GM21367 (cell line): ENCODE measurements around the gene PRDM16.
"Not testable (repeated sequence)": the region's sequence is repeated elsewhere in the genome, so short reads cannot be mapped to it uniquely, and the experiment has no call there.

Experiments
- ATAC-seq: cut with Tn5 transposase; IDR thresholded peaks from one replicate; pipeline ENCODE4 v1.9.1; 2021; ENCODE audit not compliant: unreplicated experiment

Gene PRDM16

GRCh38 chr1:3237994-3238702 is 169.1 kb downstream of the PRDM16 start:
- no peak for ATAC-seq

GRCh38 chr1:3238703-3239278 is 169.8 kb downstream of the PRDM16 start:
- ATAC-seq, result no peak

- not testable (repeated sequence) for ATAC-seq
Observed at GRCh38 chr1:3239991-3240390, 171.0 kb downstream of the PRDM16 start.

- ATAC-seq, result no peak
Observed at GRCh38 chr1:3240524-3241235, 171.7 kb downstream of the PRDM16 start.

GRCh38 chr1:3241236-3241550 is 172.2 kb downstream of the PRDM16 start:
- no peak for ATAC-seq

- no peak for ATAC-seq
Observed at GRCh38 chr1:3241673-3242407, 172.8 kb downstream of the PRDM16 start.

- no peak for ATAC-seq
Observed at GRCh38 chr1:3242408-3243260, 173.6 kb downstream of the PRDM16 start.

- ATAC-seq, result no peak
Observed at GRCh38 chr1:3243304-3243703, 174.3 kb downstream of the PRDM16 start.

GRCh38 chr1:3244025-3244926 is 175.3 kb downstream of the PRDM16 start:
- ATAC-seq, result no peak

- no peak for ATAC-seq
Observed at GRCh38 chr1:3244927-3245315, 175.9 kb downstream of the PRDM16 start.

GRCh38 chr1:3245344-3245743 is 176.3 kb downstream of the PRDM16 start:
- ATAC-seq, result no peak

- ATAC-seq, result no peak
Observed at GRCh38 chr1:3245768-3246167, 176.8 kb downstream of the PRDM16 start.

- no peak for ATAC-seq
Observed at GRCh38 chr1:3246251-3246650, 177.2 kb downstream of the PRDM16 start.

GRCh38 chr1:3247521-3248121 is 178.6 kb downstream of the PRDM16 start:
- no peak for ATAC-seq

GRCh38 chr1:3248155-3249141 is 179.4 kb downstream of the PRDM16 start:
- no peak for ATAC-seq

GRCh38 chr1:3249231-3249630 is 180.2 kb downstream of the PRDM16 start:
- no peak for ATAC-seq

GRCh38 chr1:3249631-3250501 is 180.9 kb downstream of the PRDM16 start:
- no peak for ATAC-seq
